Measurements from ENCODE around the gene CD81.

DNA sequence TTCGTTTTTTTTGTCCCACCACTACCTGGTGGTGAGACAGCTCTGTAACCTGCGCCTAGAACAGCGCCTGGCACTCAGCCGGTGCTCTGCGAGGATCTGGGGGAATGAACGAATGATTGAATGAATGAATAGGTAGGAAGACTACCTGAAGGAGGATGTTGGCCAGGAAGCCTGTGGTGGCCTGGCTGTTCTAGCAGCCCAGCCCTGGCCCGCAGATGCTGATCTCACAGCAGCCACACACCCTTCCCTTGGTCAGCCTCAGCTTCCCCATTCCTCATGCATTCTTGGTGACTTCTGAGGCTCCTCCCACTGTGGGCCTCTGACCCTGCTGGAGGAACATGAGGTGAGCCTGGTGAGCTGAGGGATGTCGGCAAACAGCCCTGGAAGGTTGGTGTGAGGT lies 63.5 kb downstream of the CD81 start:
- TF ChIP-seq, protein P1, sequence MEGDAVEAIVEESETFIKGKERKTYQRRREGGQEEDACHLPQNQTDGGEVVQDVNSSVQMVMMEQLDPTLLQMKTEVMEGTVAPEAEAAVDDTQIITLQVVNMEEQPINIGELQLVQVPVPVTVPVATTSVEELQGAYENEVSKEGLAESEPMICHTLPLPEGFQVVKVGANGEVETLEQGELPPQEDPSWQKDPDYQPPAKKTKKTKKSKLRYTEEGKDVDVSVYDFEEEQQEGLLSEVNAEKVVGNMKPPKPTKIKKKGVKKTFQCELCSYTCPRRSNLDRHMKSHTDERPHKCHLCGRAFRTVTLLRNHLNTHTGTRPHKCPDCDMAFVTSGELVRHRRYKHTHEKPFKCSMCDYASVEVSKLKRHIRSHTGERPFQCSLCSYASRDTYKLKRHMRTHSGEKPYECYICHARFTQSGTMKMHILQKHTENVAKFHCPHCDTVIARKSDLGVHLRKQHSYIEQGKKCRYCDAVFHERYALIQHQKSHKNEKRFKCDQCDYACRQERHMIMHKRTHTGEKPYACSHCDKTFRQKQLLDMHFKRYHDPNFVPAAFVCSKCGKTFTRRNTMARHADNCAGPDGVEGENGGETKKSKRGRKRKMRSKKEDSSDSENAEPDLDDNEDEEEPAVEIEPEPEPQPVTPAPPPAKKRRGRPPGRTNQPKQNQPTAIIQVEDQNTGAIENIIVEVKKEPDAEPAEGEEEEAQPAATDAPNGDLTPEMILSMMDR (conservative IDR thresholded peaks at IDR 0.05; ENCODE audit: low read depth in 2 of 2) = no peak
- TF ChIP-seq EZH2 (IDR thresholded peaks at IDR 0.05; ENCODE audit: low read depth, unreplicated experiment) (no peak), EZH2phosphoT487 (IDR thresholded peaks at IDR 0.05; ENCODE audit: unreplicated experiment) (no peak), POLR2AphosphoS5 (IDR thresholded peaks at IDR 0.05; ENCODE audit: low read depth) (no peak), CREB1 (CRISPR knock-in tag; IDR thresholded peaks at IDR 0.05; ENCODE audit: low read depth) (no peak), JUNB (IDR thresholded peaks at IDR 0.05; ENCODE audit: unreplicated experiment) (no peak), STAT1 (IDR thresholded peaks at IDR 0.05; ENCODE audit: unreplicated experiment) (no peak), ZNF114 (CRISPR knock-in tag; IDR thresholded peaks at IDR 0.05) (no peak)
- TF ChIP-seq, protein P2, sequence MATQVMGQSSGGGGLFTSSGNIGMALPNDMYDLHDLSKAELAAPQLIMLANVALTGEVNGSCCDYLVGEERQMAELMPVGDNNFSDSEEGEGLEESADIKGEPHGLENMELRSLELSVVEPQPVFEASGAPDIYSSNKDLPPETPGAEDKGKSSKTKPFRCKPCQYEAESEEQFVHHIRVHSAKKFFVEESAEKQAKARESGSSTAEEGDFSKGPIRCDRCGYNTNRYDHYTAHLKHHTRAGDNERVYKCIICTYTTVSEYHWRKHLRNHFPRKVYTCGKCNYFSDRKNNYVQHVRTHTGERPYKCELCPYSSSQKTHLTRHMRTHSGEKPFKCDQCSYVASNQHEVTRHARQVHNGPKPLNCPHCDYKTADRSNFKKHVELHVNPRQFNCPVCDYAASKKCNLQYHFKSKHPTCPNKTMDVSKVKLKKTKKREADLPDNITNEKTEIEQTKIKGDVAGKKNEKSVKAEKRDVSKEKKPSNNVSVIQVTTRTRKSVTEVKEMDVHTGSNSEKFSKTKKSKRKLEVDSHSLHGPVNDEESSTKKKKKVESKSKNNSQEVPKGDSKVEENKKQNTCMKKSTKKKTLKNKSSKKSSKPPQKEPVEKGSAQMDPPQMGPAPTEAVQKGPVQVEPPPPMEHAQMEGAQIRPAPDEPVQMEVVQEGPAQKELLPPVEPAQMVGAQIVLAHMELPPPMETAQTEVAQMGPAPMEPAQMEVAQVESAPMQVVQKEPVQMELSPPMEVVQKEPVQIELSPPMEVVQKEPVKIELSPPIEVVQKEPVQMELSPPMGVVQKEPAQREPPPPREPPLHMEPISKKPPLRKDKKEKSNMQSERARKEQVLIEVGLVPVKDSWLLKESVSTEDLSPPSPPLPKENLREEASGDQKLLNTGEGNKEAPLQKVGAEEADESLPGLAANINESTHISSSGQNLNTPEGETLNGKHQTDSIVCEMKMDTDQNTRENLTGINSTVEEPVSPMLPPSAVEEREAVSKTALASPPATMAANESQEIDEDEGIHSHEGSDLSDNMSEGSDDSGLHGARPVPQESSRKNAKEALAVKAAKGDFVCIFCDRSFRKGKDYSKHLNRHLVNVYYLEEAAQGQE (IDR thresholded peaks at IDR 0.05; ENCODE audit: unreplicated experiment) = no peak
- TF ChIP-seq, protein P3, sequence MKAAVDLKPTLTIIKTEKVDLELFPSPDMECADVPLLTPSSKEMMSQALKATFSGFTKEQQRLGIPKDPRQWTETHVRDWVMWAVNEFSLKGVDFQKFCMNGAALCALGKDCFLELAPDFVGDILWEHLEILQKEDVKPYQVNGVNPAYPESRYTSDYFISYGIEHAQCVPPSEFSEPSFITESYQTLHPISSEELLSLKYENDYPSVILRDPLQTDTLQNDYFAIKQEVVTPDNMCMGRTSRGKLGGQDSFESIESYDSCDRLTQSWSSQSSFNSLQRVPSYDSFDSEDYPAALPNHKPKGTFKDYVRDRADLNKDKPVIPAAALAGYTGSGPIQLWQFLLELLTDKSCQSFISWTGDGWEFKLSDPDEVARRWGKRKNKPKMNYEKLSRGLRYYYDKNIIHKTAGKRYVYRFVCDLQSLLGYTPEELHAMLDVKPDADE (IDR thresholded peaks at IDR 0.05) = no peak
- TF ChIP-seq, protein P4, sequence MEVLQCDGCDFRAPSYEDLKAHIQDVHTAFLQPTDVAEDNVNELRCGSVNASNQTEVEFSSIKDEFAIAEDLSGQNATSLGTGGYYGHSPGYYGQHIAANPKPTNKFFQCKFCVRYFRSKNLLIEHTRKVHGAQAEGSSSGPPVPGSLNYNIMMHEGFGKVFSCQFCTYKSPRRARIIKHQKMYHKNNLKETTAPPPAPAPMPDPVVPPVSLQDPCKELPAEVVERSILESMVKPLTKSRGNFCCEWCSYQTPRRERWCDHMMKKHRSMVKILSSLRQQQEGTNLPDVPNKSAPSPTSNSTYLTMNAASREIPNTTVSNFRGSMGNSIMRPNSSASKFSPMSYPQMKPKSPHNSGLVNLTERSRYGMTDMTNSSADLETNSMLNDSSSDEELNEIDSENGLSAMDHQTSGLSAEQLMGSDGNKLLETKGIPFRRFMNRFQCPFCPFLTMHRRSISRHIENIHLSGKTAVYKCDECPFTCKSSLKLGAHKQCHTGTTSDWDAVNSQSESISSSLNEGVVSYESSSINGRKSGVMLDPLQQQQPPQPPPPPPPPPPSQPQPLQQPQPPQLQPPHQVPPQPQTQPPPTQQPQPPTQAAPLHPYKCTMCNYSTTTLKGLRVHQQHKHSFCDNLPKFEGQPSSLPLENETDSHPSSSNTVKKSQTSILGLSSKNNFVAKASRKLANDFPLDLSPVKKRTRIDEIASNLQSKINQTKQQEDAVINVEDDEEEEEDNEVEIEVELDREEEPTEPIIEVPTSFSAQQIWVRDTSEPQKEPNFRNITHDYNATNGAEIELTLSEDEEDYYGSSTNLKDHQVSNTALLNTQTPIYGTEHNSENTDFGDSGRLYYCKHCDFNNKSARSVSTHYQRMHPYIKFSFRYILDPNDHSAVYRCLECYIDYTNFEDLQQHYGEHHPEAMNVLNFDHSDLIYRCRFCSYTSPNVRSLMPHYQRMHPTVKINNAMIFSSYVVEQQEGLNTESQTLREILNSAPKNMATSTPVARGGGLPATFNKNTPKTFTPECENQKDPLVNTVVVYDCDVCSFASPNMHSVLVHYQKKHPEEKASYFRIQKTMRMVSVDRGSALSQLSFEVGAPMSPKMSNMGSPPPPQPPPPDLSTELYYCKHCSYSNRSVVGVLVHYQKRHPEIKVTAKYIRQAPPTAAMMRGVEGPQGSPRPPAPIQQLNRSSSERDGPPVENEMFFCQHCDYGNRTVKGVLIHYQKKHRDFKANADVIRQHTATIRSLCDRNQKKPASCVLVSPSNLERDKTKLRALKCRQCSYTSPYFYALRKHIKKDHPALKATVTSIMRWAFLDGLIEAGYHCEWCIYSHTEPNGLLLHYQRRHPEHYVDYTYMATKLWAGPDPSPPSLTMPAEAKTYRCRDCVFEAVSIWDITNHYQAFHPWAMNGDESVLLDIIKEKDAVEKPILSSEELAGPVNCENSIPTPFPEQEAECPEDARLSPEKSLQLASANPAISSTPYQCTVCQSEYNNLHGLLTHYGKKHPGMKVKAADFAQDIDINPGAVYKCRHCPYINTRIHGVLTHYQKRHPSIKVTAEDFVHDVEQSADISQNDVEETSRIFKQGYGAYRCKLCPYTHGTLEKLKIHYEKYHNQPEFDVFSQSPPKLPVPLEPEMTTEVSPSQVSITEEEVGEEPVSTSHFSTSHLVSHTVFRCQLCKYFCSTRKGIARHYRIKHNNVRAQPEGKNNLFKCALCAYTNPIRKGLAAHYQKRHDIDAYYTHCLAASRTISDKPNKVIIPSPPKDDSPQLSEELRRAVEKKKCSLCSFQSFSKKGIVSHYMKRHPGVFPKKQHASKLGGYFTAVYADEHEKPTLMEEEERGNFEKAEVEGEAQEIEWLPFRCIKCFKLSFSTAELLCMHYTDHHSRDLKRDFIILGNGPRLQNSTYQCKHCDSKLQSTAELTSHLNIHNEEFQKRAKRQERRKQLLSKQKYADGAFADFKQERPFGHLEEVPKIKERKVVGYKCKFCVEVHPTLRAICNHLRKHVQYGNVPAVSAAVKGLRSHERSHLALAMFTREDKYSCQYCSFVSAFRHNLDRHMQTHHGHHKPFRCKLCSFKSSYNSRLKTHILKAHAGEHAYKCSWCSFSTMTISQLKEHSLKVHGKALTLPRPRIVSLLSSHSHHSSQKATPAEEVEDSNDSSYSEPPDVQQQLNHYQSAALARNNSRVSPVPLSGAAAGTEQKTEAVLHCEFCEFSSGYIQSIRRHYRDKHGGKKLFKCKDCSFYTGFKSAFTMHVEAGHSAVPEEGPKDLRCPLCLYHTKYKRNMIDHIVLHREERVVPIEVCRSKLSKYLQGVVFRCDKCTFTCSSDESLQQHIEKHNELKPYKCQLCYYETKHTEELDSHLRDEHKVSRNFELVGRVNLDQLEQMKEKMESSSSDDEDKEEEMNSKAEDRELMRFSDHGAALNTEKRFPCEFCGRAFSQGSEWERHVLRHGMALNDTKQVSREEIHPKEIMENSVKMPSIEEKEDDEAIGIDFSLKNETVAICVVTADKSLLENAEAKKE (CRISPR knock-in tag; IDR thresholded peaks at IDR 0.05) = no peak
